HepG2 (cell line): ENCODE data around the gene SEPTIN12. TPM values are rescaled to one million over a fixed set of nuclear protein-coding genes. Genes with fewer than 3 reads are reported as not detected.

ENCODE experiments used
- CBFB ChIP-seq: sonication (generic); formaldehyde crosslinking; IDR thresholded peaks from 2 replicates; pipeline ENCODE4 v1.4.0; 2020; ENCODE audit warnings: missing genetic modification reagents
- FOXO1 ChIP-seq: sonication (generic); formaldehyde crosslinking; IDR thresholded peaks from 2 replicates; pipeline ENCODE4 v1.4.0; 2020; ENCODE audit warnings: missing genetic modification reagents
- HDAC6 ChIP-seq: fragments of 200-600 bp; sonication (generic); IDR thresholded peaks from 2 replicates; pipeline ENCODE4 v1.7.0; 2017; ENCODE audit warnings: mild to moderate bottlenecking, antibody characterized with exemption, low read length, low read depth
- HMG20B ChIP-seq: conservative IDR thresholded peaks from 2 replicates; pipeline ENCODE4 v1.6.1; 2016; ENCODE audit warnings: missing genetic modification reagents, missing compliant biosample characterization
- JDP2 ChIP-seq: sonication (generic); formaldehyde crosslinking; IDR thresholded peaks from 2 replicates; pipeline ENCODE4 v1.8.1; 2022; ENCODE audit warnings: missing genetic modification reagents, borderline replicate concordance
- KDM3A ChIP-seq: IDR thresholded peaks from 2 replicates; pipeline ENCODE4 v1.6.1; 2018; ENCODE audit warnings: low read depth, missing compliant biosample characterization
- LBX2 ChIP-seq: sonication (generic); formaldehyde crosslinking; IDR thresholded peaks from 2 replicates; pipeline ENCODE4 v1.5.0; 2020; ENCODE audit warnings: missing genetic modification reagents, mild to moderate bottlenecking, borderline replicate concordance
- MIER3 ChIP-seq: IDR thresholded peaks from 2 replicates; pipeline ENCODE4 v1.6.1; 2016; ENCODE audit warnings: missing compliant biosample characterization, borderline replicate concordance
- MIXL1 ChIP-seq: IDR thresholded peaks from 2 replicates; pipeline ENCODE4 v1.6.1; 2016
- MLX ChIP-seq: IDR thresholded peaks from 2 replicates; pipeline ENCODE4 v1.6.1; 2016
- MXD4 ChIP-seq: IDR thresholded peaks from 2 replicates; pipeline ENCODE4 v1.6.1; 2016; ENCODE audit warnings: mild to moderate bottlenecking, missing biosample characterization, missing genetic modification reagents
- NR3C1 ChIP-seq: sonication (generic); formaldehyde crosslinking; IDR thresholded peaks from 2 replicates; pipeline ENCODE4 v1.4.0; 2020; ENCODE audit warnings: missing genetic modification reagents
- POGZ ChIP-seq: sonication (generic); formaldehyde crosslinking; IDR thresholded peaks from 2 replicates; pipeline ENCODE4 v1.4.0; 2020; ENCODE audit warnings: mild to moderate bottlenecking, missing genetic modification reagents
- RBM22 ChIP-seq: fragments of 200-400 bp; formaldehyde crosslinking; optimal IDR thresholded peaks from 2 replicates; pipeline ENCODE3; 2017; ENCODE audit warnings: mild to moderate bottlenecking, low read length, moderate library complexity
- SIX4 ChIP-seq: sonication (generic); formaldehyde crosslinking; IDR thresholded peaks from 2 replicates; pipeline ENCODE4 v1.4.0; 2020; ENCODE audit warnings: missing genetic modification reagents
- SKI ChIP-seq: fragments of 450-650 bp; IDR thresholded peaks from one replicate; pipeline ENCODE4 v1.6.1; 2018; ENCODE audit warnings: mild to moderate bottlenecking; ENCODE audit not compliant: partially characterized antibody
- SMAD1 ChIP-seq: sonication (generic); formaldehyde crosslinking; IDR thresholded peaks from 2 replicates; pipeline ENCODE4 v1.4.0; 2020; ENCODE audit warnings: missing genetic modification reagents, low read depth, mild to moderate bottlenecking, borderline replicate concordance
- SMARCE1 ChIP-seq: fragments of 450-650 bp; IDR thresholded peaks from 2 replicates; pipeline ENCODE4 v1.6.1; 2017; ENCODE audit warnings: borderline replicate concordance
- YY1 ChIP-seq: IDR thresholded peaks from 2 replicates; pipeline ENCODE4 v1.6.1; 2011; ENCODE audit warnings: low read length, low read depth, moderate library complexity, mild to moderate bottlenecking; ENCODE audit not compliant: insufficient read depth, insufficient replicate concordance
- ZNF10 ChIP-seq: sonication (generic); formaldehyde crosslinking; IDR thresholded peaks from 2 replicates; pipeline ENCODE4 v1.4.0; 2020; ENCODE audit warnings: mild to moderate bottlenecking, low read depth, missing genetic modification reagents, borderline replicate concordance
- ZNF17 ChIP-seq: sonication (generic); formaldehyde crosslinking; IDR thresholded peaks from 2 replicates; pipeline ENCODE4 v1.5.0; 2020; ENCODE audit warnings: mild to moderate bottlenecking, missing genetic modification reagents
- ZNF18 ChIP-seq: sonication (generic); formaldehyde crosslinking; IDR thresholded peaks from 2 replicates; pipeline ENCODE4 v1.8.0; 2022; ENCODE audit warnings: mild to moderate bottlenecking, missing genetic modification reagents; ENCODE audit not compliant: insufficient replicate concordance
- ZNF232 ChIP-seq: sonication (generic); formaldehyde crosslinking; IDR thresholded peaks from 2 replicates; pipeline ENCODE4 v1.4.0; 2020; ENCODE audit warnings: missing genetic modification reagents, borderline replicate concordance
- ZNF264 ChIP-seq: sonication (generic); formaldehyde crosslinking; IDR thresholded peaks from 2 replicates; pipeline ENCODE4 v1.4.0; 2020; ENCODE audit warnings: missing genetic modification reagents
- ZNF3 ChIP-seq: IDR thresholded peaks from 2 replicates; pipeline ENCODE4 v1.7.0; 2017; ENCODE audit warnings: inconsistent platforms
- ZNF550 ChIP-seq: sonication (generic); formaldehyde crosslinking; IDR thresholded peaks from 2 replicates; pipeline ENCODE4 v1.4.0; 2020; ENCODE audit warnings: mild to moderate bottlenecking, missing genetic modification reagents, borderline replicate concordance
- ZNF562 ChIP-seq: sonication (generic); formaldehyde crosslinking; IDR thresholded peaks from 2 replicates; pipeline ENCODE4 v1.8.0; 2022; ENCODE audit warnings: missing genetic modification reagents, borderline replicate concordance
- ZNF746 ChIP-seq: sonication (generic); formaldehyde crosslinking; IDR thresholded peaks from 2 replicates; pipeline ENCODE4 v1.8.0; 2022; ENCODE audit warnings: mild to moderate bottlenecking, missing genetic modification reagents
- ZSCAN31 ChIP-seq: sonication (generic); formaldehyde crosslinking; IDR thresholded peaks from 2 replicates; pipeline ENCODE4 v1.5.0; 2020; ENCODE audit warnings: low read depth, mild to moderate bottlenecking, missing genetic modification reagents
- polyA plus RNA-seq, 8 experiments: library from polyadenylated mRNA; depleted of rRNA in 3 of 8; stranded (reverse) in 7 of 8; unstranded in 1 of 8; fragments of >200 nt; fragmentation: Illumina TruSeq in 4 of 8; extraction: Trizol in 4 of 8; gene quantifications; 2 replicates each; pipeline versions ENCODE4 v1.2.1 to v1.2.3, GENCODE V29; 2011 to 2016; ENCODE audit warnings: low read depth in 4 of 8, missing spikeins in 1 of 8, mixed read lengths in 1 of 8; ENCODE audit not compliant: insufficient read depth in 1 of 8
- total RNA-seq, 5 experiments: library from RNA; depleted of rRNA; stranded (reverse); fragments of >200 nt; fragmentation: Illumina TruSeq; extraction: Trizol; gene quantifications; 2 replicates each; pipeline ENCODE4 v1.2.3, GENCODE V29; 2016; ENCODE audit warnings: low read depth in 1 of 5

SEPTIN12 gene
- total and polyA plus RNA-seq, 2 of the 13 experiments (the other 11 are each of a cell fraction or from before 2014, with no cell fraction given), result 0.22 TPM; not detected in 1

GRCh38 chr16:4801962-4802658 lies 14.0 kb upstream of the SEPTIN12 start, which contains the start of gene ROGDI (continued):
- TF ChIP-seq RBM22 (no peak), MXD4 (CRISPR knock-in tag) (no peak), SMARCE1 (no peak), FOXO1 (CRISPR knock-in tag) (no peak; the same call in 1 of the 2 replicates), ZNF746 (peak; percentile 66; the same call in 1 of the 2 replicates), MIXL1 (CRISPR knock-in tag) (peak; percentile 35; the same call in 1 of the 2 replicates), ZNF562 (CRISPR knock-in tag) (no peak), ZNF232 (CRISPR knock-in tag) (no peak), ZNF17 (CRISPR knock-in tag) (no peak), ZSCAN31 (CRISPR knock-in tag) (peak; percentile 29; the same call in 1 of the 2 replicates), ZNF264 (CRISPR knock-in tag) (no peak), KDM3A (CRISPR knock-in tag) (0 out of 2 replicates have a peak, but pooled peaks have one; percentile 52), ZNF550 (CRISPR knock-in tag) (no peak), LBX2 (CRISPR knock-in tag) (no peak), POGZ (CRISPR knock-in tag) (no peak), MIER3 (peak; percentile 8; the same call in 1 of the 2 replicates), ZNF10 (CRISPR knock-in tag) (no peak), JDP2 (CRISPR knock-in tag) (no peak), HDAC6 (no peak), ZNF18 (CRISPR knock-in tag) (peak; percentile 54), CBFB (CRISPR knock-in tag) (no peak), YY1 (peak; percentile 51), NR3C1 (CRISPR knock-in tag) (no peak), HMG20B (CRISPR knock-in tag) (no peak), SKI (peak; percentile 55), ZNF3 (CRISPR knock-in tag) (no peak), SIX4 (CRISPR knock-in tag) (0 out of 2 replicates have a peak, but pooled peaks have one; percentile 39), MLX (CRISPR knock-in tag) (no peak), SMAD1 (CRISPR knock-in tag) (no peak)
